ENCODE results near the gene CDKN2B.

Gene CDKN2B

DNA sequence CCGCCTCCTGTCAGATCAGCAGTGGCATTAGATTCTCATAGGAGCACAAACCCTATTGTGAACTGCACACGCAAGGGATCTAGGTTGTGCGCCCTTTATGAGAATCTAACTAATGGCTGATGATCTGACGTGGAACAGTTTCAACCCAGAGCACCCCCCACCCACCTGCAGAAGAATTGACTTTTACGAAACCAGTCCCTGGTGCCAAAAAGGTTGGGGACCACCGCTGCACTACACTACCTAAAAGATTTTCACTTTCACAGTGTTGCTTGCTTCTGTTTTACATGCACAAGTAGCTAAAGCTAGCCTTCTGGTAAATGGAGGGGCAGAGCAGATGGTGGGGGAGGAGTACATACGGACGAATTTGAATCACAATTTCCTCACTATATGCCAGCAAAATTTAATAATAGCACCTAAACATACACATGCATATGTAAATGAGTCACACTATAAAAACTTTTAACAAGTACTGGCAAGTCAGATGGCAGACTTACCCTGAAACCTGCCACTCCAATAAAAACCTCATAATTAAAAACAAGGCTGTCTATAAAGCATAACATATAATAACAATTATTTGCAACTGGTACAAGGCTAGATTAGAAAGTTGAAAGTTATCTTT, 24.0 kb upstream of the CDKN2B start:
- DNase-seq: no peak

DNA sequence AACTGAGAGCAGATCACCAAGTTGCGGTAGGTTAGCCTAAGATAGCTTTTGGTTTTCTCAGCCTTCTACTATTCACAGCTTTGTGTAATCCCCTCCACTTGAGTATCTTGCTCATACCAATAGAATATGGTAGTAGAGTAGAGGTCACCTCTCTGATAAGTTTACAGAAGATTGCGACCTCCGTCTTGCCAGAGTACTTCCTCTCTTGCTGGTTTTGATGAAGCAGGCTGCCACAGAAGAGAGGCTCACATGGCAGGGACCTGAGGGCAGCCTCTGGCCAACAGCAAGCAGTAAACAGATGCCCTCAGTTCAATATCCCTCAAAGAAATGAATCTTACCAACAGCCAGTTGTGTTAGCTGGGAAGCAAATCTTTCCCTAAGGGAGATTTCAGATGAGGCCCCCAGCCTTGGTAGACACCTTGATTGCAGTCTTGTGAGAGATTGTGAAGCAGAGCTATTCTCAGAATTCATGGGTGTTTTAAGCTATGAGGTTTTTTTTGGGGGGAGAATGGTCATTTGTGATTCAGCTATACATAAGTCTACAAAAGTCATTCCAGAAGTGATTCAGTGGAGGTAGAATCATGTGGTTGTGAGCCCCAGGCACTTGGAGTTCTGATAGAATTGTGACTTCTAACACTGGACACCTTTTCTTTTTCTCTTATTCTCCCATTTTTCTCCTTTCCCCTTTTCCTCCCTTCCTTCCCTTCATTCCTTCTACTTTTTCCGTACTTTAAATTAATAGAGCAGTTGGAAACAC, 22.7 kb upstream of the CDKN2B start:
- no peak for DNase-seq

DNA sequence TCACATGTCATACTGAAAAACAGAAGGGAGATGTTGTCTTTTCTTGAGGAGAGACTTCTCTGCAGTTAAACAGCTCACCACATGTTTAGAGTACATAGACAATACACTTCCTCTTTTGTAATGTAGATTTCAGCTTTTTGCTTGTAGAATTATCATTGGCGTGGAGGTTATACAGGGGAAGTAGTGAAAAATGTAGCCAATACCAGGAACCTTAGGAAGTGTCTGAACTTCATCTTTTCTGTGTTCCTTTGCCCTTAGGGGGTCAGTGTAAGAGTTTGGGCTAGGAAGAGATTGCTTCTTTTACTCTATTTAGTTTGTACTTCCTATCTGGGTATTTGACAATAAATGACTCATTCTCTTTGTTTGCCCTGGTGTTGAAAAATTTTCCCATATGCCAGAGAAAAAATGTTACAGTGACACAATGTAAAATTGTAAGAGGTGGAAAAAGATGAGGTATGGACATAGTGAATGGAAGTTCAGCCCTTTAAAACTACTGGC, 21.0 kb upstream of the CDKN2B start:
- DNase-seq: no peak

DNA sequence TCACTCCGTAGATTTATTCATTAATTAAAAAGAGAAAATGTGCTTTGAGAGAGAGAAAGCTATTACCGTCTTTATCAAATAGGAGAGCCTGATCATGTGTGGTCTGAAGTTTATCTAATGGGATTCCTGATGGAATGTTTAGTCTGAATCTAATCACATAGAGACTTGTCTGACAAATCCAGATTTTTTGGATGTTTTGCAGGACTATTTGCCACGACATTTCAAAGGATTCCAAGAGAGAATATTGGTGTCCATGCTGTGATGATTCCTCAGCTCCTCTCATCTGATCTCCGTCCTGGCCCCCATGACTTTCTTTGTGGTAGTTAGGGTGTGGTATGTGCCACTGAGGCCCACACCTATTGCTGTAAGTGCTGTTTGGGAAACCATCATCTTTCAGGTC, 20.1 kb upstream of the CDKN2B start:
- no peak for DNase-seq

DNA sequence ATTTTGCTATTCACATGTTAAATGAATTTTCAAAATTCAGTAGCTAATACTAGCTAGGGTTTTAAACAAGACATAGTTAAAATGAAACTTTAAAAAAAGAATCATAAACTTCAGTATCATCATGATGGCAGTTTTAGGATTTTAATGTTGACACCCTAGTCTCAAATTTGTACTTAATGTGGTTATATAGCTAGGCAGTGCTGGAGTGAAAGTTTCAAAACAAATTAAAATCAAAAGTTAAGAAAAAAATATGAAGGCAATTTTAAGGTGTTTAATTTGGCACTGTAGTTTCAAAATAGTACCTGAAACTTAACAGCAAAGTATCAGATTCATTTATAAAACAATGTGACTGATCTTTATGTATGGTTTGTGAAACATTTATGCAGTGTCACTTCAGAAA, 19.3 kb upstream of the CDKN2B start:
- no peak for DNase-seq

DNA sequence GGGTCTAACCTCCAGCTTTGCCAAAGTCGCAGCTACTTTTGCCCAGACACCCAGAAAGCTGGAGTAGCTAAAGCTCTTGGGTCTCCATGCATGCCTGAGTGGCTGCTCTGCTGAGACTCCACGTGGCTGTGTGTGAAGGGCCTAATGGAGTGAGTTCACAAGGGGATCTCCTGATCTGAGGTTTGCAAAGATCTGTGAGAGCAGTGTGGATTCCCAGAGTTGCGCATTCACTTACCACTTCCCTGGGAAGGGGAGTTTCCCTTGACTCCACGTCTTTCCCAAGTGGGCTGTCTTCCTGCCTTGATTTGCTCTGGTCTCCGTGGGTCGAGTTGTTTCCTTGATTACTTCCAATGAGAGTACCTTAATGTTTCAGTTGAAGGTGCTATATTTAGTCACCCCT, 17.6 kb upstream of the CDKN2B start:
- no peak for DNase-seq

DNA sequence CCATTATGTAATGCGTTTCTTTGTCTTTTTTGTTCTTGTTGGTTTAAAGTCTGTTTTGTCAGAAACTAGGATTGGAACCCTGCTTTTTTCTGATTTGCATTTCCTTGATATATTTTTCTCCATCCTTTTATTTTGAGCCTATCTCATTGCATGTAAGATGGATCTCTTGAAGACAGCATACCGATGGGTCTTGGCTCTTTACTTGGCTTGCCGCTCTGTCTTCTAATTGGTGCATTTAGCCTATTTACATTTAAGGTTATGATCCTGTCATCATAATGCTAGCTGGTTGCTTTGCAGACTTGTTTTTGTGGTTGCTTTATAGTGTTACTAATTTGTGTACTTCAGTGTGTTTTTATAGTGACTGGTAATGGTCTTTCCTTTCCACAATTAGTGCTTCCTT, 13.3 kb upstream of the CDKN2B start:
- DNase-seq: no peak

DNA sequence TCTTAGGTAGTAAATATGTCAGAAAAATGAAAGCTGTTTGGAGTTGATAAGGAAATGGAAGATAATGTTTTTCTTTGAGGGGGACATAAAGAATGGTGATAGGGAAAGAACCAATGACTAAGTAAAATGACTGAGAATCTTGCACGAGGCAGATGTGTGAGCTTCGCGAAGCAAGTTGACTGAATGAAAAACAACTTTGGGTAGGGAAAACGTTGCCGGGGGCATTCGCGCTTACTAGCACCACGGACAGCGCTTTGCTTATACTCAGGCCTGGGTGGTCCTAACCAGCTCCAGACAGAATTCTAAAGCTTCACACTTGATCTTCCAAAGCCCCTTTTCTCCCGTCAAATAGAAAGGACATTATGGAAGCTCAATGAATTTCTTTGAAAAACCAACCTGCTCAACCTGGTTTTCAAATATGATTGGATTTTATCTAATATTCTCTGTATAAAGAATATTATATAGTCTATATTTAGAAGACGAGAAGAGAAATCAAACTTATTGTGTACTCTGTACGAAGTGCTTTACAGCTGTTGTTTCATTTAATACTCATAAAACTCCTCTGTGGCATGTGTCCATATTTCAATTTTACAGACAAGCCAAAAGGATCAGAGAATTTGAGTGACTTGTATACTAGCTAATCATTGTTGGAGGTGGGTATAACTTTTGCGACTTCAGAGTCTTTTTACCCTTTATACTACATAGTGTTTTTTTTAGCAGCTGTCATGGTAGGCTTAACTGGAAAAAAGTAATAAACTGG, 1.9 kb upstream of the CDKN2B start:
- DNase-seq: no peak

DNA sequence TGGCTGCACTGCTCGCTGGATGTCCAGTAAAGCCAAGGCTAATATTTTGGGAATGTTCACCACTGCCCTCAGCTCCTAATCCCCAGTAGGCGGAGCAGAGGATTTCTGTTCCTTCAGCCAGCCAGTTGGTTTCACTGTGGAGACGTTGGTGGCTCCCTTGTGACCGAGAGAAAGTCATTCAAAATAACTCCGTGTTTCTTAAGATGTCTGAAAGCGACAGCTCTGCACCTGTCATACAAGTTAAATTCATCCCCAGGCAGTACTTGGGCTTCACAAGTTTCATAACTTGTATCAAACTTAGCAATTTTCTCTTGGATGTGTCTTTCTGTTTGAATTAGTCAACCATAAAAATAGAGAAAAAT, 382 bp upstream of the CDKN2B start:
- DNase-seq: no peak

DNA sequence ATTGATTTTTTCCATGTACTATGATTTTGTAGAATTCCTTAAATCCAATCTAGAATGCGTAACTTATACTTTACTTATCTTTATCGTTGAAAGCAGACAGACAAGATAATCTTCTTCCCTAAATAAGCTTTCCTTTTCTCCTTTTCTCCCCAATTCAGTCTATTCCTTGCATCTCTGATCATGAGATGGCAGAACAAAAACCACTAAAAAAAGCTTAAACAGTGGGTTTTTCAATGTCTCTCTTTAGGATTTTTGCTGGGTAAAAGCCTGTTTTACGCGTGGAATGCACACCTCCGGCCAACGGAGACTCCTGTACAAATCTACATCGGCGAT, 755 bp downstream of the CDKN2B start:
- no peak for DNase-seq

DNA sequence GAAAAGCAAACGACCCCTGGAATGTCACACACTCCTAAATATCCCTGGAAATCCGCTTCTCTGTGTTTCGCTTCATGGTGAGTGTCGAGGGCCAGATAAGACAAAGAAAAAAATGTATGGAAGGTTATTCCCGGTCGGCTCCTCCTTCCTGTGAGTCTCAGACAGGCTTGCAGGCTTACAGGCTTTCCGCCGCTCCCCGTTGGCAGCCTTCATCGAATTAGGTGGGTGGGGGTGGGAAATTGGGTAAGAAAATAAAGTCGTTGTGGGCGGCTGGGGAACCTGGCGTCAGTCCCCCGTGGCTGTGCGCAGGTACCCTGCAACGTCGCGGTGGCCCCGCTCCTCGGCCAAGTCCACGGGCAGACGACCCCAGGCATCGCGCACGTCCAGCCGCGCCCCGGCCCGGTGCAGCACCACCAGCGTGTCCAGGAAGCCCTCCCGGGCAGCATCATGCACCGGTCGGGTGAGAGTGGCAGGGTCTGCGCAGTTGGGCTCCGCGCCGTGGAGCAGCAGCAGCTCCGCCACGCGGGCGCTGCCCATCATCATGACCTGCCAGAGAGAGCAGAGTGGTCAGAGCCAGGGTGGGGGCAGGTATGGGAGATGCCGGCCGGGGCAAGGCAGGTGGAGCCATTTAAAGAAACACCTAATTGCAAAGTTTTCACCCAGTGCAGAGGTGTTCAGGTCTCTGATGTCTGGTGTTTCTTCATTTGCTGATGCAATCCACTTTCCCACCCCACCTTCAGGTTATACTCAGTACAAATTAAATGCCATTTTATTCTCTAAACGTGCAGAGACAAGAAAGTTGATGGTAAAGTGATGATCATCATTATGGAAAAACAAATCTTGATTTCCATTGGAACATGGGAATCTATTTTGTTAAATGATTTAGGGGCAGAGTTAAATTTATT, 3.2 kb downstream of the CDKN2B start:
- DNase-seq: no peak

DNA sequence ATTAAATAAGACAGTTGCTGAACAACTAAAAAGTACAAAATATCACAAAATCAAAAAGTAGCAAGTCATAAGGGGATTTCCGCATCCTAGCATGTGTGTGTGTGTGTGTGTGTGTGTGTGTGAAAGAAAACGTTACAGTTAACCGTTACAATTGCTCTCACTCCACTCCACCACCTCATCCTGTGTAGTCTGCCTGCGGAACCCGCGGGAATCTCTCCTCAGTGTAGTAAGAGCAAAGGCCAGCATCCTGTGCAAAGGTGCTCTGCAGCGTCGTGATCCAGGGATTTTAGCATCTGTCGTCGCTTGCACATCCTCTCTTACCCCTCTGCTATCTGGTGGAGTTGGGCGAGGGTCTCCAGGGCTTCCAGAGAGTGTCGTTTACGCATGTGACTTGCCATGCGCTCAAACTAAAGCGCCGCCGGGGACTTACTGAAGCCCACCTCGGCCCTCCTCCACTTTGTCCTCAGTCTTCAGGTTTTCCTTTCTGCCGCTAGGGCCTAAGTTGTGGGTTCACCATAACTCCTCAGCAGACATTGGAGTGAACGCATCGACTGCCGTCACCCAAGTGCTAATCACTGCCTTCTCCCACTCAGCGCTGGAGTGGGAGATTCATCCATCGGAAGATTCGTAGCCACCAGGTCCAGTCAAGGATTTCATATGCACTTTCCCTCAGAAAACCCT, 3.9 kb downstream of the CDKN2B start:
- no peak for DNase-seq

DNA sequence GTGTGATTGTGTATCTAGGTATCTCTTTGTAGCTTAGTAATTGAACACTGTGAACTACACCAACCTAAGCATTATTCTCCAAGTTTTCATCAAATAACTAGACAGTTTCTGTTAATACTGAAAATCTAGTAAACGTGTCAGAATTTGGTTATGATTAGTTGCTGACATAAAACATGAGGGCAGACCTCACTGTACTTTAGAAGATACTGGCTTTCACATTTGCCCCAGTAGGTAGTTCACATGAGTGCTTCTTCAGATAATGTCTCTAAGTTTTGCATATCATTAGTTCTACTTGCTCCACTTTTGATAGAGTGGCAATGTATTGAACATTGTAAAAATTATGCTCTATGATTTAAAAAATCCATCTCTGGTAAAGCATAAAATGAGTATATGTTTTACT, 7.1 kb downstream of the CDKN2B start:
- DNase-seq: no peak

DNA sequence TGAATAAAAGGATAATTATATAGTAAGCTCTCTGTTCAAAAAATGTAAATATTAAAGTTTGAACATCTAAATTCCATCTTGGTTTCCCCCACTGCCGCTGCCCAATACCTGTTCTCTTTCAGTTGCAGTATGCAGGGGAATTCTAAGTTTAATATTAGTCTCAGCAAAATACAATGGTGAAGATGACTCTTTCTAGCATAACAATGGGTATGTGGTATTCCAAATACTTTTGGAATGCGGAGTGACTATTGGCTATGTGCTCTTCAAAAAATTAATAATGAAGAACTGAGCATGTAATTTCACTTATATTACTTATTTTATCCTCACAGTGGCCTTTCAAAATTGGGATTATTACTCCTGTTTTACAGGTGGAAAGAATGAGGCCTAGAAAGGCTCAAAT, 11.1 kb downstream of the CDKN2B start:
- no peak for DNase-seq

DNA sequence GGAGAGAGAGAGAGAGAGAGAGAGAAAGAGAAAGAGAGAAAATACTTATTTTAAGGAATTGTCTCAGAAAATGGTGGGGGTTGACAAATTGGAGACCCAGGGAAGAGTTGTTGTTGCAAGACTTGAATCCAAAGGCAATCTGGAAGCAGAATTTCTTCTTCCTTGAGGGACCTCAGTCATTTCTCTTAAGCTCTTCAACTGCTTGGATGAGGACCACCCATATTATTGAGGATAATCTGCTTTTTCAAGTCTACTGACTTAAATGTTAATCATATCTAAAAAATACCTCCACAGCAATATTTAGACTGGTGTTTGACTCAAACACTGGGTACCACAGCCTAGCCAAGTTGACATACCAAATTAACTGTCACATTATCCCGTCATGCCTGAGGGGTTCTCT, 11.6 kb downstream of the CDKN2B start:
- DNase-seq: no peak

DNA sequence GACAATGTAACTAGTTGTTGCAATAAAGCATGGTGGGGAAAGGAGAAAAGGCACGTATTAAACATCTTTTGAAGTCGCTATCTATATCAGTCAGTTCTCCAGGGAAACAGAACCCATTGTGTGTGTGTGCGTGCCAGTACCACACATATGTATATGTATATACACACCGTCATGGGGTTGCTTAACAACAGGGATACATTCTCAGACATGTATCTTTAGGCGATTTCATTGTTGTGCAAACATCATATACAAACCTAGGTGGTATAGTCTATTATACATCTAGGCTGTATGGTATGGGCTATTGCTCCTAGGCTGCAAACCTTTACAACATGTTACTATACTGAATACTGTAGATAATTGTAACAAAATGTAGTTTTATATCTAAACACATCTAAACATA, 12.2 kb downstream of the CDKN2B start:
- DNase-seq: no peak

DNA sequence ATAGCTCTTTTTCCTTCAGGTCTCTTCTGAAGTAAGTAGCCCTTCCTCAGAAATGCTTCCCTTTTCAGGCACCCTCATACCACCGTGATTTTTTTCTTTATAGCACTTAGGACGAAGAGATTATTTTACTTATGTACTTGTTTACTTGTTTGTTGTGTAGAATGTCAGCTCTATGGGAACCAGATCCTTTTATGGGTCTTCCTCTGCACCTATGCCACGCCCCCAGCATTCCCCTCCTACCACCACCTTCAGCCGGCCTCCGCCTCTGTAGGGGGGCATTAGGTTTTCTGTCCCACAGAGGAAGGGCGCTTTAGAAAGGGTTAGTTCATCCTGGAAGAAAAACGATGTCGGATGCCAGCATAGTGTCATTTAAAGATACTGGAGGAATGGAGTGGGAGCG, 12.7 kb downstream of the CDKN2B start:
- peak; percentile 47 for DNase-seq

DNA sequence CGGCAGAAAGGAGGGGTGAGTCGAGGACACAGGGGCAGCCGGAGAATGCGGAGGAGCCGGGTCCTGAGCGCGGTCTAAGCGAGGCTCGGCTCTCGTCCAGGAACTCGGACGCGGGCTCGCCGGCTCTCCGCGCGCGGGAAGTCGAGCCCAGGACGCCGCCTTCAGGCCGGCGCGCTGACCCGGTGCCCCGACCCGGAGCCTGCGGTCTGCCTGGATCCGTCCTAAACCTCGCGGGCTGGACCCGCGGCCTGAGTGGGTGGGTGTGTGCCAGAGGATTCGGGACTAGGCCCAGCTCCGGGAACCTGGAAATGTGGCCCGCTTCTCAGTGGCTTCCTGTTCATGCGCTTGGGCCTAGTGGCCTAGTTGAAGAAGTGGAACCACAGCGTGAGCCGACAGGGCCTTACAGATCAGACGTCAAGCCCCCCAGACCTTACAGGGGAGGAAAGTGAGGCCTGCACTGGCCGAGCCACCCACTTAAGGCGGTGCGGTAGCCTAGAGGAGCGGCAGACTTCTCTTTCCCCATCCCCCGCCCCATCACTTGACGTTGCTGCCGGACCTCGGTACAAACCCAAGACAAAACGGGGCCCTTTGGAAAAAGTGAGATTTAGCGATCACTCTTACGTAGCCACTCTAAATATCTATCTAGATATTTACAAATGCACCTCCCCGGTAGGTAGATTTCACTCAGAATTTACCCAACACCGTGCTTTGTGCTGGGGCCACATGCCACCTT, 13.3 kb downstream of the CDKN2B start:
- DNase-seq: peak; percentile 55

DNA sequence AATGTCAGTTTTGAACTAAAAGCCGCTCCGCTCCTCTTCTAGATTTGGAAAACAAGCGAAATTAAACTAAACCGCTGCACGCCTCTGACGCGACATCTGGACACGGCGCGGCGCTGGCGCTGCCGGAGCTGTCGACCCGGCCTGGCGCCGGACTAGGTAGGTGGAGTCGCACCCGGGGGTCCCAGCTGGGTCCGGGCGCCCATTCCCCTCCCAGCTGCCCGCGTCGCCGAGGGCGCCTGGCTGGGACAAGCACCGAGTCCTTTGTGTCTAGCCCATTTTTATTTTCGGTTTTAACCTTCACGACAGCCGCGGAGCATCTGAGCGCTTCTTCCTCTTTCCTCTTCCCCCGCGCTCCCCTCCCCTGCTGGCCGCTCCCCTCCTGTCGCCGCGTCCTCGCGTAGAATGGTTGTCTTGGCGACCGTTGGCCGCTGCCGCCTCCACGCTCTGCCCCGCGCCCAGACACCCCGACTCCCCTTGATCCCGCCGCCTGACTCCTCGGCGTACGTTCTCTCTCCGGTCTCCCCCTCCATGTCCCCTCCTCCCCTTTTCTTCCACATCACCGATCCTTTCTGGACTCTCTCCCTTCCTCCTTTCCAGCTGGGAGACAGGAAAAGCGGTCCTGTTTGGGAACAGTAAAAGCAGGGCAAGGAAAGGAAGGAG, 14.0 kb downstream of the CDKN2B start:
- DNase-seq: peak; percentile 77

DNA sequence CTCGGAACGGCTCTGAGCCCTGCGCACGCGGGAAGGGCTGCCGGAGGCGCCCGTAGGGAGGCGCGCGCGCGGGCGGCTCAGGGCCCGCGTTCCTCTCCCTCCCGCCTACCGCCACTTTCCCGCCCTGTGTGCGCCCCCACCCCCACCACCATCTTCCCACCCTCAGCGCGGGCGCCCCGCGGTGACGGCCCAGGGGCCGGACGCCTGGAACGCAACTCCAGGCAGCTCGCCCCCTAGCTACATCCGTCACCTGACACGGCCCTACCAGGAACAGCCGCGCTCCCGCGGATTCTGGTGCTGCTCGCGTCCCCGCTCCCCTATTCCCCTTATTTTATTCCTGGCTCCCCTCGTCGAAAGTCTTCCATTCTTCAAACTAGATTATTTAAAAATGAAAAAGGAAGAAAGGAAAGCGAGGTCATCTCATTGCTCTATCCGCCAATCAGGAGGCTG, 14.5 kb downstream of the CDKN2B start, which contains the start of gene CDKN2B-AS1:
Gene CDKN2B-AS1 (plus strand): TSS at position 236 of the 450 bp plus-strand sequence.
- DNase-seq: peak; percentile 91
